LNCaP clone FGC (cell line): ENCODE data around the gene IKZF1.

Source experiments
- DNase-seq: peaks from one replicate; pipeline ENCODE4 v3.0.0-alpha.2; 2011; ENCODE audit warnings: low read depth
- H3K4me3 ChIP-seq: 2 replicates; pipeline ENCODE4 v1.5.1; 2011; ENCODE audit warnings: mild to moderate bottlenecking, low read depth, low read length, control low read depth
- TF ChIP-seq, protein P1 (sequence below): IDR thresholded peaks from 2 replicates; pipeline ENCODE4 v1.5.1; 2012; ENCODE audit warnings: mild to moderate bottlenecking; ENCODE audit not compliant: control insufficient read depth, insufficient read depth; ENCODE audit errors: extremely low read depth

Gene IKZF1

DNA sequence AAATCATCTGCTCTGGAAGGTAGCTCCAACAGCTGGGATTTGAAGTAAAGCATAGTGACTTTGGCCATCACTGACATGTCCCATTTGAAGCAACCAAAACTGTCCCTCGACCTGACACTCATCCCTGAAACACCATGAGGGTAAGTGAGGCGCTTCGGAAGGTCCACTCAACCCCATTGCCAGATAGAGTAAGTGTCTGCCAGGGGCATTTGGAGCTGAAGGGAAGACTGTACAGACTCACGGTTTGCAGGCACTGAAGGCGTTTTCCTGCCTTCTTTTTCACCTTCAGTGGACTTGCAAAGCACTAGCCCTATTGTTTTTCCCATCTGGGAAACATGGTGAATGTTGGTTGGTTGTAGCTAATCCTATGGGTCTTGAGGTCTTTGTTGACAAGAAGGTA lies 57.6 kb downstream of the IKZF1 start:
- TF ChIP-seq, protein P1, sequence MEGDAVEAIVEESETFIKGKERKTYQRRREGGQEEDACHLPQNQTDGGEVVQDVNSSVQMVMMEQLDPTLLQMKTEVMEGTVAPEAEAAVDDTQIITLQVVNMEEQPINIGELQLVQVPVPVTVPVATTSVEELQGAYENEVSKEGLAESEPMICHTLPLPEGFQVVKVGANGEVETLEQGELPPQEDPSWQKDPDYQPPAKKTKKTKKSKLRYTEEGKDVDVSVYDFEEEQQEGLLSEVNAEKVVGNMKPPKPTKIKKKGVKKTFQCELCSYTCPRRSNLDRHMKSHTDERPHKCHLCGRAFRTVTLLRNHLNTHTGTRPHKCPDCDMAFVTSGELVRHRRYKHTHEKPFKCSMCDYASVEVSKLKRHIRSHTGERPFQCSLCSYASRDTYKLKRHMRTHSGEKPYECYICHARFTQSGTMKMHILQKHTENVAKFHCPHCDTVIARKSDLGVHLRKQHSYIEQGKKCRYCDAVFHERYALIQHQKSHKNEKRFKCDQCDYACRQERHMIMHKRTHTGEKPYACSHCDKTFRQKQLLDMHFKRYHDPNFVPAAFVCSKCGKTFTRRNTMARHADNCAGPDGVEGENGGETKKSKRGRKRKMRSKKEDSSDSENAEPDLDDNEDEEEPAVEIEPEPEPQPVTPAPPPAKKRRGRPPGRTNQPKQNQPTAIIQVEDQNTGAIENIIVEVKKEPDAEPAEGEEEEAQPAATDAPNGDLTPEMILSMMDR, result no peak
- H3K4me3 ChIP-seq, result no peak overlapping the region
- no peak for DNase-seq

DNA sequence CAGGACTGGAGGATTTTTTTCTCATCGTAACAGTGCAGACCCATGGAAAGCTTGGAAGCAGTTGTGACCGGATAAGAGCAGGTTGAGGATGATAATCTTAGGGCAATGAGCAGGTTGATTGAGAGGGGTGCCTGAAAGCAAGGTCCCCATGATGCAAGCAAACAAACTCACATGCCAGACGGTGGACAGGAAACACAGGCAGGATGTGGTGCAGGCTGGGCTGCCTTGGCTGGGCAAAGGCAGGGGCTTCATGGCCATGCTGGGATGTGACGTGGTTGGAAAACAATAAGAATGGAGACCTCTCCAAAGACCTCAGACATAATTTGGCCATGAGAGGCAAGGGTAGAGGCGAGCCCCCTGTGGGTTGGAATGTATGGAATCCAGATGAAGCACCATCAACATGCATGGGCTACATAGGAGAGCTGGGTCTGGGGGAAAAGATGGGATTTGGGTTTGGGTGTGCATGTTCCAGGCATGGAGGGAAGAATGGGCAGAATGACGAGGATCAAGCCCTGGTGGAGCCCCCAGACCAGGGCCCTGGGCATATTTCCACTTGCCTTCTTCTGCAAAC lies 58.3 kb downstream of the IKZF1 start:
- TF ChIP-seq, protein P1, result no peak
- H3K4me3 ChIP-seq, result no peak overlapping the region
- DNase-seq, result no peak

DNA sequence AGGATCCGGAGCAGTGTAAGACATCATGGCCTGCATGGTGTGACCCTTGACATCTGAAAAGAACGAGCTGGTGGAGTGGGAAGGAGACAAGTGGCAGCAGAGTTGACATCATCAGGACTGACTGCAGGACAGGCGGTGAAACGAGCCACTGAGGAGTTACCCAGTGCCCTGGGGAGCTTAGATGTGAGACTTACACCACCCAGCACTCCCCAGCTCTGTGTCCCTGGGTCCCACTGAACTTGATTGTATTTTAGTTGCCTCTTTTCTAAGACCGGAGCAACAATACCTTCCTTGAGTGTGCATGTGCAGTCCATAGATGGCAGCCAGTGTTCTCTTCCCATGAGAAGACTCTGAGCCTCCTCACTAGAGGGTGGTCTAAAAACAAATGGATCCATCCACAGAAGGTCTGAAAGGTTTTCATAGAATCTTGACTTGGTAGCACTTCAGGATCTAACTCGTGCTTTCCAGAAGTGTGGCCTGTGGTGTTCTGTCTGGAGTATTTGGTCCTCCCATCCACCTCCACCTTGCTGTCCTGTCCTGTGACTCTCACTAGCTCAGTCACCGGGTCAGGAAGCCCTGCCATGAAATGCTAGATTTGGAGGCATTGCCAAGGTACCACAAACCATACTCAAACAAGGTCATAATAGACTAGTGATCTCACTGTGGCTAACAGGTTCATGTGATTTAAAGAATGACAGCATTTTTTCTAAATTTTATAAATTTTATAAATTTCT lies 59.0 kb downstream of the IKZF1 start:
- TF ChIP-seq, protein P1, result no peak
- no peak overlapping the region for H3K4me3 ChIP-seq
- DNase-seq, result no peak

DNA sequence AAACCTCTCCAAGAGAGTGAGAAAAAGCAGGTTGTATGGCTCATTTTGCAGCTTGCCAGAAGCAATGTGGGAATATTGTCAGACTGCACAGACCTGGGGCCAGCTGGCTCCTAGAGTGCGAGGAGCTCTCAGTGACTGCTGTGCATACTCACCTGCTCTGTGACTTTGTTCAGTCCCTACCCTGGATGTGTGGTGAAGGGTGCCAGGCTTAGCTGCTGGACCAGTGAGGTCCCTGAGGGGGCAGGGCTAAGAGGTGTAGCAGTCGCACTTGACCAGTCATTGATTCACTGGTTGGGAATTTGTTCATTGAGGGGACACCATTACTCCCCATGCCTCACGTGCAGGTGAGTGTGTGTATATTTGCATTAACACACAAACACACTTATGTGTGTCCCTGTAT lies 60.1 kb downstream of the IKZF1 start:
- TF ChIP-seq, protein P1, result no peak
- H3K4me3 ChIP-seq, result no peak overlapping the region
- DNase-seq, result no peak

DNA sequence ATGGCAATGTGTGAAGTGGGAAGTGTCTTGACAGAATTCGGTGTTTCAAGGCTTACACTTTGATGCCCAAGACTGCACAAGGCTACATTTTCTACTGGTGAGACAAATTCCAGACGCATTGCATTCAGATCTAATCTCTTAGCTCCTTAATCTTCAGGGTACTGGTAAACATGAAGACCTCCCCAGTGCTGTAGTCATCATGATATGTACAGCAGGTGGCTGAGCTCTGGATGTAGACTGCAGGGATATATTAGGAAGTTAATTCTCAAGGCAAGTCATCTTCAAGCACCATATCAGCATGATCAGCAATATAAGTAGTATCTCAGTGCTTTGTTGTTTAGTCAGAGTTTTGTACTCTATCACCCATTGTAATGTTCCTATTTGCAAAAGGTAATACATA lies 61.8 kb downstream of the IKZF1 start:
- H3K4me3 ChIP-seq, result no peak overlapping the region
- TF ChIP-seq, protein P1, result no peak
- DNase-seq, result no peak

DNA sequence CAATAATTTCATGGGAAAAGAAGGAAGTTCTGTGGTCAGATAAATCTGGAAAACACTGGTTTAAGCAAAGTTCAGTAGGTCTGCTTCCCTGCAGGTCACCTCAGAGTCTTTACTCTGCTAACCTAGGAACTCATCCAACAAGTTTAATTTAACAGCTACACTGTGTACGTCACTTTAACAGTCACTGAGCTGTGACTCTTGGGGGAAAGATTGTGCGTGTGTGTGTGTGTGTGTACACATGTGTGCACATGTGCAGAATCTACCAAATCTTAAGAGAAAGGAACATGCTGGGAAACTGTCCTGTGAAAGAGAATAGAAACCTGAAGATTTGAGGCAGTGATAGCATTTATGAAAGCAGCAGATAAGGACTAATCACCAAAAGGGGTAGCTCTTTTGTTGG lies 62.6 kb downstream of the IKZF1 start:
- TF ChIP-seq, protein P1, result no peak
- H3K4me3 ChIP-seq, result no peak overlapping the region
- no peak for DNase-seq

DNA sequence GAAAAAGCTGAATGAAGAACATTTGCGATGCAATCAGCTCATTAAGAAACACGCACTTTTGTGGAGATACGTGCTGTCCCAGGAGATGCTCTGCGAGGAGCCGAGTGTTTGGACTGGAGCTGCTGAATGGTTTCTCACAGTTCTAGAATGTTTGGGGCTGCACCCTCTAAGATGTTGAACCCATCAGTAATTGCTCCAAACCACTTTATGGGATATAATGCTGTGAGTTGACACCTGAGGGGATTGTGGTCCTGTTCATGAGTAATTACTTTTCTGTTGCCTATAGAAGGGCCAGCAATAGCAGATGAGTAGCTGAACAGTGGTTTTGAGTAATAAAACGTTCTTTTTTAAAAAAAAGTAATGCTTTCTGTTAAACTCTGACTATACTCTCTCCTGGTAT lies 63.1 kb downstream of the IKZF1 start:
- no peak overlapping the region for H3K4me3 ChIP-seq
- TF ChIP-seq, protein P1, result no peak
- DNase-seq, result no peak
